HG03521 (cell line): ENCODE data around the gene VPS9D1.
"Not testable (repeated sequence)": the region's sequence is repeated elsewhere in the genome, so short reads cannot be mapped to it uniquely, and the experiment has no call there.

Experiments
- ATAC-seq: cut with Tn5 transposase; IDR thresholded peaks from one replicate; pipeline ENCODE4 v1.9.1; 2021; ENCODE audit warnings: mild to moderate bottlenecking, moderate library complexity; ENCODE audit not compliant: unreplicated experiment

Gene VPS9D1

GRCh38 chr16:89695086-89695874, 25.4 kb downstream of the VPS9D1 start:
- ATAC-seq = no peak

GRCh38 chr16:89694784-89695085, 26.0 kb downstream of the VPS9D1 start:
- ATAC-seq = not testable (repeated sequence)

- ATAC-seq = no peak
Observed at GRCh38 chr16:89693931-89694783, 26.5 kb downstream of the VPS9D1 start.

GRCh38 chr16:89693289-89693731, 27.4 kb downstream of the VPS9D1 start:
- ATAC-seq = no peak

GRCh38 chr16:89691986-89692569, 28.6 kb downstream of the VPS9D1 start:
- no peak for ATAC-seq

GRCh38 chr16:89691231-89691985, 29.3 kb downstream of the VPS9D1 start:
- no peak for ATAC-seq

GRCh38 chr16:89690392-89690901, 30.3 kb downstream of the VPS9D1 start:
- no peak for ATAC-seq

GRCh38 chr16:89689621-89690020, 31.1 kb downstream of the VPS9D1 start:
- ATAC-seq = not testable (repeated sequence)

- ATAC-seq = no peak
Observed at GRCh38 chr16:89689142-89689541, 31.6 kb downstream of the VPS9D1 start.

- no peak for ATAC-seq
Observed at GRCh38 chr16:89688395-89688794, 32.3 kb downstream of the VPS9D1 start.

GRCh38 chr16:89687092-89687940, 33.4 kb downstream of the VPS9D1 start:
- peak; percentile 39 for ATAC-seq

- ATAC-seq = peak; percentile 78
Observed at GRCh38 chr16:89686520-89687091, 34.1 kb downstream of the VPS9D1 start, which contains the start of gene CDK10. CDK10 (plus strand) TSS chr16:89686689; CDS start chr16:89686711, 22 bp downstream.

GRCh38 chr16:89685916-89686315, 34.8 kb downstream of the VPS9D1 start:
- ATAC-seq = no peak

GRCh38 chr16:89678258-89678657, 42.4 kb downstream of the VPS9D1 start:
- no peak for ATAC-seq

GRCh38 chr16:89672177-89672941, 48.3 kb downstream of the VPS9D1 start:
- no peak for ATAC-seq

- ATAC-seq = not testable (repeated sequence)
Observed at GRCh38 chr16:89671565-89671964, 49.1 kb downstream of the VPS9D1 start.

- no peak for ATAC-seq
Observed at GRCh38 chr16:89670496-89671431, 49.9 kb downstream of the VPS9D1 start.
